H7 (cell line): ENCODE data around the gene ZBTB7C. TPM values are rescaled to one million over a fixed set of nuclear protein-coding genes. Genes with fewer than 3 reads are reported as not detected.
A peak's percentile ranks its signal among the peaks of the same experiment; 100 is the strongest.

Experiments used
- DNase-seq: peaks from one replicate; pipeline ENCODE4 v3.0.0; 2012
- H3K27me3 ChIP-seq: 2 replicates; pipeline ENCODE4 v1.6.0; 2011; ENCODE audit warnings: mild to moderate bottlenecking, low read length; ENCODE audit not compliant: control insufficient read depth, insufficient read depth
- H3K36me3 ChIP-seq: replicated peaks from 2 replicates; pipeline ENCODE4 v1.5.1; 2011; ENCODE audit warnings: low read length; ENCODE audit not compliant: control insufficient read depth, insufficient read depth
- H3K4me3 ChIP-seq: 2 replicates; pipeline ENCODE4 v1.5.1; 2011; ENCODE audit warnings: low read depth, mild to moderate bottlenecking, control low read depth, low read length, moderate library complexity; ENCODE audit not compliant: insufficient read depth
- total RNA-seq: library from RNA; depleted of rRNA; stranded (reverse); fragments of >200 nt; shearing (Covaris generic); gene quantifications from 2 replicates; pipeline ENCODE4 v1.2.3, GENCODE V29; 2014

ZBTB7C gene
- total RNA-seq, 1 experiment from 2014 or later = 0.38 TPM

DNA sequence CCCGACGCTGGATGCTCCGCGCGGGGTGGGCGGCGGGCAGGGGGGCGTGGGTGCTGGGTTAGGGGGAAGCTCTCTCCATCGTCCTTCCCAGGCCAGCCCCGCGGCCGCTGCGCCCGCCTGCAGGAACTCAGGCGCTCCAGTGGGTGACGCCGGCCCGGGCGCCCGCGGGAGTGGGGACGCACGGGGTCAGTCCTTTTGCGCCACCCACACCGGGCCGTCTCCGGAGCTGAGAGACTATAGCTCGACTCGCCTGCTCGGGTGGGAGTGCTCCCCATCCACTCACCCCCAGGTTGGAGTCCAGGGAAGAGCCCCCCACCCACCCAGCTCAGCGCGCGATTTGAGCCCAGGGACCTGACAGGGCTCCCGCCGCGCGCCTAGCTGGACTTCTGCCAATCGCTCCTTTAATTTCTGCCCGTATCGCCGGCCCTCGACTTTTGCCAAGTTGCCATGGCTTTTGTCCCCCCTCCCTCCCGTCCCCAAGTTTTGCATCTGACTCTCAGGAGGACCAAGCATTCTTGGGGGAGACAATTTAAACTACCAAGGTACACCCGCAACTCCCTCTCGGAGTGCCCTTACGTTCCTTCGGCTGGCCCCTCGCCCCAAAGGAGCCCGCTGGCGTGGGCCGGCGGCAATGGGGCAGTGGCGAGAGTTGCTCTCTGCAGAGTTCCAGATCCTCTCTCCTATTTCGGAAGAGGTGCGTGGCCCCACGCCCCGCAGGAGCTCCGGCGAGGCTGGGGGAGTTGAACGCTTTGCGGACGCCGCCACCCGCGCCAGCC, 272.9 kb downstream of the ZBTB7C start:
- peaks cover 54% of the 10 kb centered on the region for H3K27me3 ChIP-seq
- DNase-seq = no peak
- no peaks in the 10 kb centered on the region for H3K36me3 ChIP-seq
- peak overlapping the region; percentile 46 for H3K4me3 ChIP-seq

DNA sequence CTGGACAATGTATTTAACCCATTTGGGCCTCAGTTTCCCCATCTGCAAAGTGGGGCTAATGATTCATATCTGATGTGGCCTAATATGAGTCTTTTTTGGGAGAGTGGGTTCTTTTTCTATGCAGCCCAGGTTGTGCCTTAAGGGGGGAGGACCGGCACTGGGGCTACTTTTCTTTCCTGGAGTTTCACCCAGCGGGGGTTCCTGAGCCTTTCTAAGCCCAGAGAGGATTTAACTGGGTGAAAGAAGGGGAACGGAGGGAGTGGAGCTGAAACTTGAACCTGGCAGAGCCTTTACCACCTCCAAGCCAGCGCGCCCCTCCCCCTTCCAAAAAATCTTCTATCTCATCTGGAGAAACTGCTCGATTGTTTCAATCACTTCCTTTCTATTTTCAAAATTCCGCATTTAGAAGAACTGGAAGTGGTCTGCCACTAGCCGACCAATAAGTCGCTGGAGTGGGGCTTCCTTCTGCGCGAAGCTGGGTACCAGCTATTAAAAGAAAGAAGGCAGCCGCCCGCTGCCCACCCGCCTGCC, 273.7 kb downstream of the ZBTB7C start:
- DNase-seq = peak; percentile 47

DNA sequence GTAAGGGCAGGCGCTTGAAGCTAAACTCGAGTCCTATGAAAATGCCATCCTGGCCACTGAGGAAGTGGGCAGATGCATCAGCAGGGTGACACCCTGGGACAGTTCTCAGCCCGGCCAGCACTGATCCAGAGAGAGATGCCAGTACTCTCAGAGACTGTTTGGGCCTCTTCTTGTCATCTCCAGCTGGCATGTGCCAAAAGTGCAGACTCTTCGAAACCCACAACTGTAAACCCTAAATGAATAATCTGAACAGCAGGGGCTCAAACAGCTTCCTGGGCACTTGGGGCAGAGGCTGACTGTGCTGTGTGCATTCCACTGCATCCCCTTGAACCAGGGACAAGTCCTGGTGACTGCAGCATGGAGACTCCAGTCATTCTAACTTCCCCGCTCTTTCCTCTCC, 274.6 kb downstream of the ZBTB7C start:
- Histone ChIP-seq H3K4me3 (no peak overlapping the region), H3K36me3 (no peaks in the 10 kb centered on the region), H3K27me3 (peaks cover 53% of the 10 kb centered on the region)
- DNase-seq = no peak

More for the DNA sequence above, 273.7 kb downstream of the ZBTB7C start:
- H3K36me3 ChIP-seq = no peaks in the 10 kb centered on the region
- H3K4me3 ChIP-seq = peak overlapping the region; percentile 46; the same call in 1 of the 2 replicates
- H3K27me3 ChIP-seq = peaks cover 54% of the 10 kb centered on the region

DNA sequence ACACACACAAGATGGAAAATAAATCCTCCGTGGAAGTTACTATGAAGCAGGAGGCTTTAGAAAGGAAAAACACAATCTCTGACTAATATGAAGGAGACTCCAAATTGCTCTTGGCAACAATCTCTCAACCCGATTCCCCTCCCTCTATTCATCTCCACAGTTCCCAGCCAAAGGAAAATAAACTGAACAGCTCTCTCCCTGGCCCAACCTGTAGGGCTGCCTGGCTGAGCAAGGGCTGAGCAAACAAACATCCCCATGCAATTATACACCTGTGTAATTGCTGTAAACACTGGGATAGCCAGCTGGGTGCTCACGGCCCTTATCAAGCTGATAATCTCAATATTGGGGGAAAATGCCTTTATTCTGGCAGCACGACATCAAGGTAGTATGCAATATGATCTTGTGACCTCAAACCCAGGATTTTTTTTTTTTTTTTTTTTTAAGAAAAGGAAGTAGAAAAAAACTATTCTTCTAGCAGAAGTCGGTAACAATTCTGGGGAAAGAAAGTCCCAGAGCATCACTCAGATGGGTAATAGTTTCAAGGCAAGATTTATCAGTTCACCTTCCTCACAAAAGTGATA, 275.4 kb downstream of the ZBTB7C start:
- DNase-seq = no peak
- Histone ChIP-seq H3K27me3 (peaks cover 47% of the 10 kb centered on the region), H3K36me3 (no peaks in the 10 kb centered on the region)

DNA sequence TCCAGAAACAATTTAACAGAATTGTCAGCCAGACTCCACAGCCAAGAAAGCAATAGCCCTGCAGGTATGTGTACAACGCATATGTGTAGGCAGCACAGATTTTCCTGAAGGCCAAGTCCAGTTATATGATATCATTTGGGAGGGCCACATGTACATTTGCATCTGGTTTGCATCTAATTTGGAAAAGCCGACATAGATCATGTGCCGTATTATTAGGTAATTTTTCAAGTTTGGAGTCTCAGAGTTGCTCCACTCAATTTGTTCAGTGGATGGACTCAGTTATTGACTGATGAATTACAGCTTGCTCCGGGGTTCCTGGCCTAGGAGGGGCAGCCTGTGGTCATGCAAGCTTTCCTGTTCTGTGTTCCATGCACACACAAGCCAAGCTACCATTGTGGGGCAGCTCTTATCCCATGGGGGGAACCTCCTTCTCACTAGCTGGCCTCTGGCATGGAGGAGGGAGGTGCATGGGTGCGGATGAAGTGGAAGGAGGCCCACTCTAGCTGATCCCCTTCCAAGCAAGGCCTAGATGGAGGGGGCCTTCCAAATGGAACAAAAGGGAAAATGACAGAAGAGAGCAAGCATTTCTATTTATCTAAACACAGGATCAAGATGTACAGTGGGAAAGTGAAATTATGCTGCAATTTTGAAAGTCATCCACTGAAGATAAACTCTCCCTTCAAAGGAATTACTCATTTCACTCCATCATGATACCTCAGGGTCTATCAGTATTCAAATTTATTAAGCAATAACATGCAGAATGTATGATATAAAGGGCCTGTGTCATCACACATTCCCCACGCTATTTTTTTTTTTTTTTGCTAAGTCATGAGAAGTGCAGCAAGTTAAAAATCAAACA, 276.2 kb downstream of the ZBTB7C start:
- no peak for DNase-seq
- peaks cover 40% of the 10 kb centered on the region for H3K27me3 ChIP-seq

More for the DNA sequence above, 275.4 kb downstream of the ZBTB7C start:
- H3K4me3 ChIP-seq = no peak overlapping the region

DNA sequence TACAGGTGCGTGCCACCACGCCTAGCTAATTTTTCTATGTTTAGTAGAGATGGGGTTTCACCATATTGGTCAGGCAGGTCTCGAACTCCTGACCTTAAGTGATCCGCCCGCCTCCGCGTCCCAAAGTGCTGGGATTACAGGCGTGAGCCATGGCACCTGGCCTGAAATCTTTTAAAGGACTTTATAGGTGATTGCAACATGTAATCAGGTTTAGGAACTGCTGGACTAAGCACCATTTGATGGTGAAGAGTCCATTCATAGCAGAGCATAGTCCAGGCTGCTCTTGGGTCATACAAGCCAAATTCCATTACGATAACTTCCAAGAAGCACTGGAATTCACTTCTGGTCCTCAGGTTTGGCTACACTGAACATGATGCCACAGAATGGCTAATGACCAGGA, 278.1 kb downstream of the ZBTB7C start:
- H3K27me3 ChIP-seq = peaks cover 20% of the 10 kb centered on the region
- no peak for DNase-seq
- H3K4me3 ChIP-seq = no peak overlapping the region
- H3K36me3 ChIP-seq = no peaks in the 10 kb centered on the region

More for the DNA sequence above, 276.2 kb downstream of the ZBTB7C start:
- Histone ChIP-seq H3K36me3 (no peaks in the 10 kb centered on the region), H3K4me3 (no peak overlapping the region)

DNA sequence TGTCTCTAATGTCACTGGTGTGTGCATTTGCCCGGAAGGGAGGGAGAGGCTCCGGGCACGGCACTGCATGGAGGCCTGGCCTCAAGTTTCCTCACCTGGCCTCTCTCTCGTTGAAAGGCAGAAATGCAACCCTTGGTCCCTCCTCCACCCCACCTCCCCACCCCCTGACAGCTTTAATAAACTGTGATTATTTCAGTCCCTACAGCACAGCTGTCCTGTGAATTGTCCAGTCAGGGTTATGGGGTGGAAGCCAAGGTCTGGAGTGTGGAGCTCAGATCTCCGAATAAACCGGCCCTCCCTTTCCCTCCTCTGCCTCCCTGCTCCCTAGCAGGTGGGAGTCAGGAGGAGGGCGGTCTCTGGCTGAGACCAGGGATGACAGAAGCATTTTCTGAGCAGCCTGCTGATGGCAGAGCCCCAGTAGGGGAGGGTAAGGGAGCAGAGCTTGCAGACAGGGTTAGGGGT, 279.5 kb downstream of the ZBTB7C start:
- H3K4me3 ChIP-seq = no peak overlapping the region
- DNase-seq = peak; percentile 72
- no peaks in the 10 kb centered on the region for H3K36me3 ChIP-seq
- peaks cover 7% of the 10 kb centered on the region for H3K27me3 ChIP-seq

DNA sequence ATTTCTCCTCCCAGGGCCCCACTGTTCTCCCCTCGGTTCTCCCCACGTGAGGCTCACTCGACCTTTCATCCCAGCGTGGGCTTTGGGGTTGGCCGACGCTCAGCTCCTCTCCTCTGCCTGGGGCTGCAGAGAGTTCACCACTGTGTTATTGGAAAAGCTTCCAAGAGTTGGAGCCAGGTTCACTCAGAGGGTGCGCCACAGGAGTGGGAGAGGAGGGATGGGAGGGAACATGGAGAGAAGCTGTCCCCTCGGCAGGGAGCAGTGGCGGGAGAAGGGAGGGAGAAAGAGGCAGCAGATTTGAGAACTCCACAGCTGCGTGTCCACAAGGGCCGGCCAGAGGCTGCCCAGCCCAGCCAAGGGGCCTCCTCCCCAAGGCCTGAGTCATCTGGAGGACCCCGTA, 281.6 kb downstream of the ZBTB7C start:
- no peak overlapping the region for H3K4me3 ChIP-seq
- no peak for DNase-seq
- peaks cover 2% of the 10 kb centered on the region; the same call in 1 of the 2 replicates for H3K27me3 ChIP-seq
- H3K36me3 ChIP-seq = no peaks in the 10 kb centered on the region

DNA sequence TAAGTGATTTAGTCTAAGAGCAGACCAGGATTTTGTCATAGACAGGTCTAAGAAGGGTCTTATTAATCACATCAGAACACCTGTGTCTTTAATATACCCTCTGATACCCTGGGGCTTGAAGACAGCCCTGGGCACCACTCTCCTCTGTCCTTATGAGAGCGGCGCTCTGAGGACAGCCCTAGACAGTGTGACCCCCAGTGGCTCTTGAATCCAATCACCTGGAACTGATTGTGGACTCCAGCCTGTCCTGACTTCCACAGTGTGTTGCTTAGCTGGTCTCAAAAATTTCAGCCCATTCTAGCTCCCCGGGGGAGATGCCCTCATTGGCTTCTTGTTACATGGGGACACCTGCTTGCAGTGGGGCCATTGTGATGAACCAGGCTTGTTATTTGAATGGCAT, 282.9 kb downstream of the ZBTB7C start:
- H3K36me3 ChIP-seq = no peaks in the 10 kb centered on the region
- no peak overlapping the region for H3K4me3 ChIP-seq
- H3K27me3 ChIP-seq = no peaks in the 10 kb centered on the region
- DNase-seq = no peak

DNA sequence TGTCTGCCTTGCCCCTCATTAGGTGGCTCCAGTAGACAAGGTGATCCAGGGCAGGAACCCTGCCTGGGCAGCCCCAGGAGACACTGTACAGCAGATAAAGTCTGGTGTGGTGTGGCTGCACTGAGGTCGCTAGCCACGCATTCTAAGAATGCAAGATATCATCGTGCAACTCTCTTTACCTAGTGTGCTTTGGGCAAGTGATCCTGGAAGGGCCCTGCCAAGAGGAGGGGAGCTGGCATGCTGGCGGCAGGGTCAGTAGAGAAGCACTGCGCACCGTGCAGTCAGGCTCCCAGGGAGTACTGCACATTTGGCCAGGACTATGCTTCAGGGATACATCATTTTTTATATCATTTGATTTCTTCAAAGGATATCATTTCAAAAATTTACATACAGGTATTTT, 283.5 kb downstream of the ZBTB7C start:
- H3K36me3 ChIP-seq = no peaks in the 10 kb centered on the region
- H3K27me3 ChIP-seq = no peaks in the 10 kb centered on the region
- no peak for DNase-seq
- no peak overlapping the region for H3K4me3 ChIP-seq

DNA sequence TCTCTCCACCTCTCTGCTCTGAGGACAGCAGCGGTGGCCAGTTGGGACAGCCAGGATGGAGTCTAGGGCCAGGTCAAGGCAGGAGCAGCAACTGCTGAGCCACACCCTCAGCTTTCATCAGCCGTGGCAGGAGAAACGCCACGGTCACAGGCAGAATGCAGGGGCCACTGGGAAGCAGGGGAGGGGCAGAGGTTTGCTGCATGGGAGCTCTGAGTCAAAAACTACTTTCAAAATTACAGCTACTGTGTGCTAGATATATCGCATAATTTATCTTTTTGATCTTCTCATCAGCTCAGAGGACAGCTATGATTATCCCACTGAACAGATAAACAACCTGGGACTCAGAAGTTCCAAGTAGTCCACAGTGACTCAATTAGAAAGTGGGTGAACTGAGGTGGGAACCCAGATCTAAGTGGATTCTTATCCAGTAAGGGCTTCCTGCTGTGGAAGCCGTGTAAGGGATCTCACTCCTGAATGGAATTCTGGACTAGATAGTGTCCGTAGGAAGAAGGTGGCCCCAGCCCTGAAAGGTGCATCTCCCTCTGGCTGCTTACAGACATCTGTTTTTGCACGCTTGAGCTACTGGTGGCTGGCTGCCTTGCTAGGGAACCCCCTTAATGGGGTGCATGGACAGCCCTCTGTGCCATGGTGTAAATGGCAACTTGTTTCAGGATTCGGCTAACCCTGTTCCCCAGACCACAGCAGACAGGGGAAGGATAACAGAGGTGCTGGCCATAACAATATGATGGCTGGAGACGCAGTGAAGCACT, 284.1 kb downstream of the ZBTB7C start:
- DNase-seq = no peak
- H3K4me3 ChIP-seq = no peak overlapping the region
- H3K36me3 ChIP-seq = no peaks in the 10 kb centered on the region
- H3K27me3 ChIP-seq = no peaks in the 10 kb centered on the region

DNA sequence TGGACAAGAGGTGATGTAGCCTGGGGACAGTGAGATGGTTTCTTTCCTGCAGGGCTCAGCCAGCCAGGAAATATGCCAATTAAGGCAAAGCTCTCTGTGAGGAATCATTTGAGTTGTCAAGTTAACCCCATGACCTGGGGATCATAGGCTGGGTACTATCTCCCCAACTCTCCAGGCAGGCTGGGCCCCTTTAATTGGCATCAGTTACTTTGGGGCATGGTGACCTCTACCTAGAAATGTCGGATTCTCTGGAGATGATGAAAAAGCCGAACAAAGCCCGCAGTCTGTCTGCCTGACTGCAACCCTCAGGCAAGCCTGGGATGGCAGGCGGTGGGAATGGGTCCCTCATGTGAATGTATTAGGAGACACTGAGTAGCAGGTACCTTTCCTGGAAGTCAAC, 285.2 kb downstream of the ZBTB7C start:
- Histone ChIP-seq H3K36me3 (no peaks in the 10 kb centered on the region), H3K4me3 (no peak overlapping the region), H3K27me3 (no peaks in the 10 kb centered on the region)
- no peak for DNase-seq

DNA sequence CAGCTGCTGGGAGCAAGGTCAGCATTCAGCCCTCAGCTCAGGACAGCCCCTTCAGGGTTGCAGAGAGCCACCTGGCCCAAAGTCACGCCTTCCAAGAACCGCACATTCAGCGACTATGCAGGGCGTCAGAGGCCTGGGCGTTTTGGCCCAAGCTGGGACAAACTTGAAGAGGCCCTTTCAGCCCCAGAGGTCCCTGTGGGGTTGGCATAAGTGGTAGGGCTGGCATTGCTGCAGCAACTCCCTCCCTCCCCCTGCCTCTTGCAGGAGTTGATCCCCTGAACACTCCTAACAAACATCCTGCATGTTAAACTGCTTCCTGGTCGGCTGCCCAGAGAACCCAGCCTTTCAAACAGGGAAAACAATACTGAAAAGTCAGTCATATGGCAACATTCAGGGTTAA, 285.9 kb downstream of the ZBTB7C start:
- no peaks in the 10 kb centered on the region for H3K36me3 ChIP-seq
- no peak overlapping the region for H3K4me3 ChIP-seq
- no peak for DNase-seq
- no peaks in the 10 kb centered on the region for H3K27me3 ChIP-seq

DNA sequence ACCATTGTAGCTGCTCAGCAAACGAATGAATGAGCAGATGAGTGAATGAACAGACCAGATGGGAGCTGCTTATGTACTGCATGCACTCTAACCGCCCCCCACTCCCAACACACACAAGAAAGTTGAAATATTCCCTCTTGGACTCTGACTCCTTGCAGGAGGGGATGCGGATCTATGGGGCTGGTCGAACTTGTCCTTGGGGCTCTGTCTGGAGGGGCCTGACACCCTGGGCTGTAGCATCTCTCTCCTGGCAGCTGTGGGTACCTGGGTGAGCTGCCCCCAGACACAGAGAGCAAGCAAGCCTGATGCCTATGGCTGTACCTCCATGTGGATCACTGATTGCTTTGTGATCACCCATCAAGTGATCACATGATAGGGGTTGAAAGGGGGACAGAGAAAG, 286.4 kb downstream of the ZBTB7C start:
- DNase-seq = no peak
- Histone ChIP-seq H3K27me3 (no peaks in the 10 kb centered on the region), H3K4me3 (no peak overlapping the region), H3K36me3 (no peaks in the 10 kb centered on the region)
